Lower lobe of right lung (tissue), 2 donors: ENCODE measurements around the gene SLC36A2. TPM values are rescaled to one million over a fixed set of nuclear protein-coding genes. Genes with fewer than 3 reads are reported as not detected.
A peak's percentile ranks its signal among the peaks of the same experiment; 100 is the strongest.

Experiments used
- ATAC-seq, 2 donors: fragments of 200-7000 bp; cut with Tn5 transposase; one replicate each; pipeline ENCODE4 v1.9.1; 2020 to 2022; ENCODE audit warnings: mild to moderate bottlenecking in 2 of 2, moderate library complexity in 2 of 2
- DNase-seq: peaks from one replicate; pipeline ENCODE4 v3.0.0-alpha.2; 2020
- H3K27ac ChIP-seq: fragments of 200-600 bp; one replicate; pipeline ENCODE4 v1.8.0; 2022
- H3K27me3 ChIP-seq: fragments of 200-600 bp; one replicate; pipeline ENCODE4 v1.8.0; 2022; ENCODE audit warnings: low read depth
- H3K36me3 ChIP-seq: fragments of 200-600 bp; one replicate; pipeline ENCODE4 v1.8.0; 2022; ENCODE audit warnings: mild to moderate bottlenecking
- H3K4me1 ChIP-seq: fragments of 200-600 bp; one replicate; pipeline ENCODE4 v1.8.0; 2022
- H3K4me3 ChIP-seq: fragments of 200-600 bp; one replicate; pipeline ENCODE4 v1.8.0; 2022; ENCODE audit warnings: mild to moderate bottlenecking
- H3K9me3 ChIP-seq: fragments of 200-600 bp; one replicate; pipeline ENCODE4 v1.8.0; 2022
- intact Hi-C: fragments of 100-400 bp; cut with DNase I; formaldehyde crosslinking; loops from one replicate; pipeline ENCODE4 v1.11.0; 2022
- total RNA-seq: library from RNA; stranded (reverse); fragmentation: NEBNext Ultra II Directional; extraction: Animal tissue kit (Norgen Biotek cat#: 25700); gene quantifications from one replicate; pipeline ENCODE4 v1.2.1, GENCODE V29; 2021
- TF ChIP-seq, protein P1 (sequence below): fragments of 200-600 bp; IDR thresholded peaks from one replicate; pipeline ENCODE4 v1.8.0; 2022; ENCODE audit warnings: antibody characterized with exemption, mild to moderate bottlenecking
- donor health status: DM: no; HTN: yes; CAD: no; lungs with severe emphysema.

SLC36A2 gene
- total RNA-seq, 1 donor from 2014 or later = not detected

DNA sequence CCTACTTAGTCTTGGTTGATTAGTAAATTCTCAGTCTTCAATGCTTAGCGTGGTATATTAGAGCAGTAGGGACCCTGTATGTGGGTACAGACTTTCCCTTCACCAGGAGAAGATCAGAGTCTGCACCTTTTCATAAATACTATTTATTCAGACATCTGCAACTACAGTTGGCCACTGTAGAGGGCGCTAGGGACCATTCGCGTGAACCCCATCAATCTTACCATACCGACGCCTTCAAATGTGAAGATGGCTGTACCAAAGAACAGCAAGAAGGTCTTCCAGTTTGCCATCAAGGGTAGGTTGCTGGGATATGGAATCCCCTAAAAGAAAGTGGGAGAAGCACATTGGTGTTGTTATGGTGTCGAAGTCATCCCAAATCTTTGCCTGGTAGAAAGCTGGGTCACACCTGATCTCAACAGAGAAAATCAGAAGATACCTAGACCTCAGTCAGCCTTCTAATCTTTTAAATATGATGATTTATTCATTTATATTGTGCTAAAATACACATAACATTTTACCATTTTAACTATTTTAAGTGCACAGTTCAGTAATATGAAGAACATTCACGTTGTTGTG lies 62.9 kb downstream of the SLC36A2 start:
- H3K27ac ChIP-seq = no peak overlapping the region
- intact Hi-C loops = no loop called here
- H3K4me1 ChIP-seq = no peaks in the 10 kb centered on the region
- TF ChIP-seq, protein P1, sequence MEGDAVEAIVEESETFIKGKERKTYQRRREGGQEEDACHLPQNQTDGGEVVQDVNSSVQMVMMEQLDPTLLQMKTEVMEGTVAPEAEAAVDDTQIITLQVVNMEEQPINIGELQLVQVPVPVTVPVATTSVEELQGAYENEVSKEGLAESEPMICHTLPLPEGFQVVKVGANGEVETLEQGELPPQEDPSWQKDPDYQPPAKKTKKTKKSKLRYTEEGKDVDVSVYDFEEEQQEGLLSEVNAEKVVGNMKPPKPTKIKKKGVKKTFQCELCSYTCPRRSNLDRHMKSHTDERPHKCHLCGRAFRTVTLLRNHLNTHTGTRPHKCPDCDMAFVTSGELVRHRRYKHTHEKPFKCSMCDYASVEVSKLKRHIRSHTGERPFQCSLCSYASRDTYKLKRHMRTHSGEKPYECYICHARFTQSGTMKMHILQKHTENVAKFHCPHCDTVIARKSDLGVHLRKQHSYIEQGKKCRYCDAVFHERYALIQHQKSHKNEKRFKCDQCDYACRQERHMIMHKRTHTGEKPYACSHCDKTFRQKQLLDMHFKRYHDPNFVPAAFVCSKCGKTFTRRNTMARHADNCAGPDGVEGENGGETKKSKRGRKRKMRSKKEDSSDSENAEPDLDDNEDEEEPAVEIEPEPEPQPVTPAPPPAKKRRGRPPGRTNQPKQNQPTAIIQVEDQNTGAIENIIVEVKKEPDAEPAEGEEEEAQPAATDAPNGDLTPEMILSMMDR = peak; percentile 24
- DNase-seq (no peak), ATAC-seq (no peak)
- no peak overlapping the region for H3K4me3 ChIP-seq
- no peaks in the 10 kb centered on the region for H3K36me3 ChIP-seq
- no peaks in the 10 kb centered on the region for H3K9me3 ChIP-seq
- H3K27me3 ChIP-seq = no peaks in the 10 kb centered on the region

DNA sequence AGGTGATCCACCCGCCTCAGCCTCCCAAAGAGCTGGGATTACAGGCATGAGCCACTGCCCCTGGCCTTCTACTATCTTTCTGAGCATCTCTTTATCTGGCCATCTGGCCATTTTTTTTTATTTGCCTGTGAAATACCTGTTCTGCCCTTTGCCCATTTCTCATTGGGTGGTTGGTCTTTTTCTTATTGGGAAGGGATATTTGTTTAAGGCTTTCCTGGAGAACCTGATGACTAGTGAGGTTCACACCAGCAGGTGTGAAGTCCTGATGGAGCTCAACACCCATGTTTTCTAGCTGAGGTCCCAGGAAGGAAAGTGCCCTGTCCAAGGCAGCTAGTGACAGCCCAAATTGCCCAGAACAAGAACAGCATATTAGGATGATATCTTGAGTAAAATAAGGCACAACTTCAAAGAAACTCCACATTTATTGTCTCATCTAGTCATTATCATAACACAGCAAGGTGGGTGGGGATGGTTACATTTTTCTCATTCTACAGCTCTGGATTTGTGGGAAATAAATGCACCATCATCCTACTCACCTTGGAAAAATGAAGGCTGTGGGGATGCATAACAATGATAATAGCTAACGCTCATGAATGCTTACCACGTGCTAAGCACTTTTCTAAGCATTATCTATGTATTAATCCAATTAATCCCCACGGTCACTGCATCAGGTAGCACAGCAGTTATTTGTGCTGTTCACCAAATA lies 64.1 kb downstream of the SLC36A2 start:
- H3K9me3 ChIP-seq = no peaks in the 10 kb centered on the region
- DNase-seq (no peak), ATAC-seq (no peak)
- no peaks in the 10 kb centered on the region for H3K4me1 ChIP-seq
- no peaks in the 10 kb centered on the region for H3K27me3 ChIP-seq
- H3K27ac ChIP-seq = no peak overlapping the region
- H3K4me3 ChIP-seq = no peak overlapping the region
- intact Hi-C loops = no loop called here
- TF ChIP-seq, protein P1 = no peak
- H3K36me3 ChIP-seq = no peaks in the 10 kb centered on the region

DNA sequence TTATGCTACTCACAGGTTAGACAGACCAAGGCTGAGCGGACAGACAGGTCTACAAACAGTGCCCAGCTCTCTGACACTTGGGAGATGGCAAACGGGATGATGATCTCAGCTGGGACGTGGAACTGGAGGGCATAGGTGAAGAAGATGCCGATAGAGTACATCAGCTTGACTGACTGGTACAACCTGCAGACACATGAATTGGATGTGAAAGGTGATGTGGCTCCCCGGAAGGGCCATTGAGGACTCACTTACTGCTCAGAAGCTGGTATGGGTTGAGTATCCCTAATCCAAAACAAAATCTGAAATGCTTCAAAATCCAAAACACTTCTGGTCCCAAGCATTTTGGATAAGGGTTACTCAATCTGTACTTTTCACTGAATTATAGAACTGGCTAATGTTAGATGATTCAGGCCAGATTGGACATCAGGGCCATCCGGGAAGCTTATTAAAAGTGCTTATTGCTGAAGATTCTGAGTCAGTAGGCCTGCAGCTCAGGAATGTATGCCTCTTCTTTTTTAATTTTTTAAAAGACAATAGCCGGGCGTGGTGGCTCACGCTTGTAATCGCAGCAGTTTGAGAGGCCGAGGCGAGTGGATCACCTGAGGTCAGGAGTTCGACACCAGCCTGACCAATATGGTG lies 66.2 kb downstream of the SLC36A2 start:
- DNase-seq (no peak), ATAC-seq (no peak)
- TF ChIP-seq, protein P1 = no peak
- H3K27me3 ChIP-seq = no peaks in the 10 kb centered on the region
- no peaks in the 10 kb centered on the region for H3K4me1 ChIP-seq
- no peak overlapping the region for H3K27ac ChIP-seq
- H3K4me3 ChIP-seq = no peak overlapping the region
- no peaks in the 10 kb centered on the region for H3K36me3 ChIP-seq
- H3K9me3 ChIP-seq = no peaks in the 10 kb centered on the region
- intact Hi-C loops = no loop called here

DNA sequence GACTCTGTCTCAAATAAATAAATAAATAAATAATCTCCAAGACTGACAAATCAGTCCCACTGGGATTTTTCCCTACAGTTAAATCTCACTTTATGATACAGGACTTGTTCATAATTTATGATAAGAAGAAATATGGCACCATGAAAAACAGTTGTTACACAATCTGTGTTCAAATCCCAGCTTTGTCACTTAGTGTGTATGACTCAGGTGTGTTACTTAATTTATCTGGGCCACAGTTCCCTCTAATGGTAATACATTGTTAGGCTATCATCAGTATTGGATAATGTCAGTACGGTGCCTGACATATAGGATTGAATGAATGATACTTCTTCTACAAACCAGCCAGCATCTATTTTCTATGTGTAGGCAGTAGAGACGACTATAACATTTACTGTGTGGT lies 66.9 kb downstream of the SLC36A2 start:
- Histone ChIP-seq H3K36me3 (no peaks in the 10 kb centered on the region), H3K27me3 (no peaks in the 10 kb centered on the region), H3K4me1 (no peaks in the 10 kb centered on the region), H3K9me3 (no peaks in the 10 kb centered on the region), H3K27ac (no peak overlapping the region), H3K4me3 (no peak overlapping the region)
- DNase-seq = no peak
- TF ChIP-seq, protein P1 = no peak
- no peak for ATAC-seq
- intact Hi-C loops = no loop called here

DNA sequence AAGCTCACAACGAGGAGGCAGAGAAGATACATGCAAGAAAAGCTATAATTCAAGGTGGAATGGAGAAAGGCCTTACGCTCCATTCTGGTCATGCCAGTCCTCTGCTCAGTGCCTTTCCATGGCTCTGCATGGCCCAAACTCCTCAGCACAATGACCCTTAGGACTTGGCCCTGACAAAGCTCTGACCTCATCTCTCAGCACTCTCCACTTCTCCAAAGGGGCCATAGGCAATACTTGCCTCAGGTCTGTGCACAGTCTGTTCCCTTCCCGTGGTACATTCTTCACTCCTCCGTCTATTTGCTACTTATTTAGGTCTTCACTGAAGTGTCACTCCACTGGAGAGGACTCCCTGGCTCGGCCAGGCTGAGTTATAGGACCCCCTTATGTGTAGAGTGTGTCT lies 68.5 kb downstream of the SLC36A2 start:
- intact Hi-C loops = no loop called here

More for the DNA sequence above, 68.5 kb downstream of the SLC36A2 start:
- DNase-seq (no peak), ATAC-seq (peak in 1 of 2 donors; percentile 57)
- Histone ChIP-seq H3K36me3 (no peaks in the 10 kb centered on the region), H3K4me3 (no peak overlapping the region), H3K9me3 (no peaks in the 10 kb centered on the region), H3K4me1 (no peaks in the 10 kb centered on the region), H3K27ac (no peak overlapping the region), H3K27me3 (no peaks in the 10 kb centered on the region)
- TF ChIP-seq, protein P1 = no peak
